Tibial nerve (tissue), 3 donors: ENCODE data around the gene KIF2C.

Experiments used
- POLR2A ChIP-seq, 2 donors: fragments of 450-650 bp; IDR thresholded peaks; one replicate each; pipeline ENCODE4 v1.6.1; 2017; ENCODE audit warnings: antibody characterized with exemption in 2 of 2, mild to moderate bottlenecking in 2 of 2, moderate library complexity in 2 of 2
- TF ChIP-seq, protein P1 (sequence below), 5 experiments: fragments of 200-600 bp in 3 of 5; fragments of 450-650 bp in 2 of 5; sonication (generic) in 3 of 5; IDR thresholded peaks; one replicate each; pipeline ENCODE4 v1.5.1; 2016 to 2019; ENCODE audit warnings: antibody characterized with exemption in 5 of 5, mild to moderate bottlenecking in 3 of 5, moderate library complexity in 2 of 5

DNA sequence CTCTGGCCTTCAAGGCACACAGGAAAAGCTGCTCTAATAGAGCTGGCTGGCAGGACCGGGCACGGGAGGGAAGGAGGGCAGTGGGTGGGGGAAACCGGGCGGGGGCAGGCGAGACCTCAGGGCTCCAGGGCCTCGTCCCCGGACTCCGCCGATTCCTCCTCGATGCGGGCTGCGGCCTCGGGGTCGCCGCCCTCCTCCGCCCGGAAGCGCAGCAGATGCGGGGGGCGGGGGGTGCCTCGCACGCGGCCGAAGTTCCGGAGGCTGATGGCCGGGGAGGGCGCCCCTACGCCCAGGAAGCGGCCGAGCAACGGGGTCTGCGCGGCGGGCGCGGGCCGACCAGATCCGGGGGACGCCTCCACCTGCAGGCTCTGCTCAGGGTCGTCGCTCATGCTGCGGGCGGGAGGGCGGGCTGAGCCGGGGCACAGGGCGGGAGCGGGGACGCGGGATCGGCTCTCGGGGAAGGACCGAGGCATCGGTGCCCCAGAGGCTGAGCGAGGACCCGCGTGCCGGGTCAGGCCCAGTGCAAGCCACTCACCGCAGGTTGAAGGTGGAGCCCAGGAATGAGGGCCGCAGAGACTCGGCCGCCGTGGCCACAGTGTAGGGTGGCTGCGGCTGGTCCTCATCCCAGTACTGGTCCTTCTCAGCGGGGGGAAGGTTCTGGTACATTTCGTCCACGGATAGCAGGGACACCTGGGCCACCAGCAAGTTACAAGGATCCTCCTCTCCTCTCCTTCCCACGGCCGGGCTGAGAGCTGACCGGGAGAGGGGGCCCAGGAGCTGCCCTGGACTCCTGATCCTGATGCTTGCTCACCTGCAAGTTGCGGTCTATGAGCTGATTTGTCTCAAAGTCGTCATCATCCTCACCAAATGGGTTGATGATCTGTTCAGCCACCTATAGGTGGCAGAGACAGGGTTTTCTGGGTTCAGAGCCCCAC lies 44.7 kb downstream of the KIF2C start:
- TF ChIP-seq POLR2A (IDR thresholded peaks at IDR 0.05) = no peak
- TF ChIP-seq, protein P1, sequence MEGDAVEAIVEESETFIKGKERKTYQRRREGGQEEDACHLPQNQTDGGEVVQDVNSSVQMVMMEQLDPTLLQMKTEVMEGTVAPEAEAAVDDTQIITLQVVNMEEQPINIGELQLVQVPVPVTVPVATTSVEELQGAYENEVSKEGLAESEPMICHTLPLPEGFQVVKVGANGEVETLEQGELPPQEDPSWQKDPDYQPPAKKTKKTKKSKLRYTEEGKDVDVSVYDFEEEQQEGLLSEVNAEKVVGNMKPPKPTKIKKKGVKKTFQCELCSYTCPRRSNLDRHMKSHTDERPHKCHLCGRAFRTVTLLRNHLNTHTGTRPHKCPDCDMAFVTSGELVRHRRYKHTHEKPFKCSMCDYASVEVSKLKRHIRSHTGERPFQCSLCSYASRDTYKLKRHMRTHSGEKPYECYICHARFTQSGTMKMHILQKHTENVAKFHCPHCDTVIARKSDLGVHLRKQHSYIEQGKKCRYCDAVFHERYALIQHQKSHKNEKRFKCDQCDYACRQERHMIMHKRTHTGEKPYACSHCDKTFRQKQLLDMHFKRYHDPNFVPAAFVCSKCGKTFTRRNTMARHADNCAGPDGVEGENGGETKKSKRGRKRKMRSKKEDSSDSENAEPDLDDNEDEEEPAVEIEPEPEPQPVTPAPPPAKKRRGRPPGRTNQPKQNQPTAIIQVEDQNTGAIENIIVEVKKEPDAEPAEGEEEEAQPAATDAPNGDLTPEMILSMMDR (IDR thresholded peaks at IDR 0.05) = peak in 1 of 5 experiments; percentile 19
